ENCODE data around the gene MRPL20.
"Not testable (repeated sequence)": the region's sequence is repeated elsewhere in the genome, so short reads cannot be mapped to it uniquely, and the experiment has no call there.

Gene MRPL20

DNA sequence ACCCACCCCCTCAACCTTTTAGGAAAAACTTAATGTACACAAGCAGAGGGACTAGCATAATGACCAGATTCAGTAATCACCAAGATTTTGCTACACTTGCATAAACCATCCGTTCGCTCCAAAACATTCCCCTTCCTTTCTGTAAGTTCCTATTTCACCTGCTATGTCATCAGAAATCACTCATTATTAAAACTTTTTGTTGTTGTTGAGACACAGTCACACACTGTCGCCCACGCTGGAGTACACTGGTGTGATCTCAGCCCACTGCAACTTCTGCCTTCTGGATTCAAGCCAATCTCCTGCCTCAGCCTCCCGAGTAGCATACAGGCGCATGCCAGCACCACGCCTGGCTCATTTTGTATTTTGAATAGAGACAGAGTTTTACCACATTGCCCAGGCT, 3.4 kb downstream of the MRPL20 start:
- peak; percentile 78 to 80 (median 78) for DNase-seq

DNA sequence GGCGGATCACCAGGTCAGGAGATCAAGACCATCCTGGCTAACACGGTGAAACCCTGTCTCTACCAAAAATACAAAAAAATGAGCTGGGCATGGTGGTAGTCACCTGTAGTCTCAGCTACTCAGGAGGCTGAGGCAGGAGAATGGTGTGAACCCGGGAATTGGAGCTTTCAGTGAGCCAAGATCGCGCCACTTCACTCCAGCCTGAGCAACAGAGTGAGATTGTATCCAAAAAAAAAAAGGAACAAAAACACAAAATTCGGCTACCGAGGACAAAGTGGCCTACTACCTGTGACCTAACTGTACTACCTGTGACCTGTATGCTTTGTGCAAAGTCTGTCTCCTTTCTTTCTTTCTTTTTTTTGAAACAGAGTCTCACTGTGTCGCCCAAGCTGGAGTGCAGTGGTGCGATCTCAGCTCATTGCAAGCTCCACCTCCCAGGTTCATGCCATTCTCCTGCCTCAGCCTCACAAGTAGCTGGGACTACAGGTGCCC, 4.1 kb downstream of the MRPL20 start:
- DNase-seq = not testable (repeated sequence)

DNA sequence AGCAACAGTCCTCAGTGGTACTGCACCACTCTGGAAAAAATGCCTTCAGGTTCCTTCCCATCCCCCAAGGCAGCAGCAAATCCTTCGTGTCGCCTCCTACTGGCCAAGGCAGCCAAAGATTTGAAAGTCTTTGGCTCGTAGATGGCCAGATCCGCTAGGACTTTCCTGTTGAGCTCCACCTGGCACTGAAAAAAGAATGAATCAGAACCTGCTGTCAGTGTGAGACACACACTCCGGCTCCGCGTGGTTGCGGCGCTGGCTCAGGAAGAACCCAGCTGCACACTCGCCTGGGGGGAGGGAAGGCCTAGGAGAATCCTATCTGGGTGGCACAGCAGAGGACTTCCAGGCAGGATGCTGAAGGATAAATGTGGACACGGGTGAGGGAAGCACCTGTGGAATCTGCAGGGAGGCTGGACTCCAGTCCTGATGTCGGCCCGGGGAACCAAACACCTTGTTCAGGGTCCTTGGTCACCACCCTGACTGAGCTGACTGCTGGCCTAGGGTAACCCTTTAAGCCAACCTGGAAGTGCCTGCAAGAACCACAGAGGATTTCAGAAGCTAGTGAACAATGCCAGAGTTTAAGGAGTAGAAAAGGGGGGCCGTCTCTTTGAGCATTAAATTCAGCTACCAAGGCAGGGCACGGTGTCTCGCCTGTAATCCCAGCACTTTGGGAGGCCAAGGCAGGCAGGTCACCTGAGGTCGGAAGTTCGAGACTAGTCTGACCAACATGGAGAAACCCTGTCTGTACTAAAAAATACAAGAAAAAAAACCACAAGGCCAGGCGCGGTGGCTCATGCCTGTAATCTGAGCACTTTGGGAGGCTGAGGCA, 4.8 kb downstream of the MRPL20 start:
- DNase-seq = peak; percentile 46 to 62 (median 53)

DNA sequence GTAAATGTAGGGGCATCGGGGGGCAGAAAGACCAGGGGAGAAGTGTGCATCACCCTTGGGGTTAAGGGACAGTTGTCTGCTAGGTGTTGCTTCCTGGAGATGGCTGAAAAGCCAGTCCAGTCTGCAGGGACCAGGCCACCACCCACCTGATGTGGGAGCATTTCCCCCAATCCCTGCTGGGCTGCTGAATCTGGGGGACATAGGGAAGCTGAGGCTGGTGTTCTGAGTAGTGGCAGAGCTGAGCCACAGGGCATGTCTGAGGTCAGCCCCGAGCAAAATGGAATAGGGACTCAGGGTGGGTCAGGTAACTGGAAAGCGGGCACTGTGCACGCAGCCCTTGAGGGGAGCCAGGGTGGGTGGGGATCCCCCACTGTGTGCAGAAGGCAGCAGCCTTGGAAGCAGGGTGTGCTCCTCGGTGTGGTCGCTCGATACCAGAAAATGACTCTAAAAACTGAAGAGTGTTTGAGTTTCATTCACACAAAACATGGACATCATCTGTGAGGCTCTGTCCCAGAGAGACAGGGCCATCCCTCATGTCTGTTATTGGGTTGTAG, 5.6 kb downstream of the MRPL20 start:
- DNase-seq = no peak

DNA sequence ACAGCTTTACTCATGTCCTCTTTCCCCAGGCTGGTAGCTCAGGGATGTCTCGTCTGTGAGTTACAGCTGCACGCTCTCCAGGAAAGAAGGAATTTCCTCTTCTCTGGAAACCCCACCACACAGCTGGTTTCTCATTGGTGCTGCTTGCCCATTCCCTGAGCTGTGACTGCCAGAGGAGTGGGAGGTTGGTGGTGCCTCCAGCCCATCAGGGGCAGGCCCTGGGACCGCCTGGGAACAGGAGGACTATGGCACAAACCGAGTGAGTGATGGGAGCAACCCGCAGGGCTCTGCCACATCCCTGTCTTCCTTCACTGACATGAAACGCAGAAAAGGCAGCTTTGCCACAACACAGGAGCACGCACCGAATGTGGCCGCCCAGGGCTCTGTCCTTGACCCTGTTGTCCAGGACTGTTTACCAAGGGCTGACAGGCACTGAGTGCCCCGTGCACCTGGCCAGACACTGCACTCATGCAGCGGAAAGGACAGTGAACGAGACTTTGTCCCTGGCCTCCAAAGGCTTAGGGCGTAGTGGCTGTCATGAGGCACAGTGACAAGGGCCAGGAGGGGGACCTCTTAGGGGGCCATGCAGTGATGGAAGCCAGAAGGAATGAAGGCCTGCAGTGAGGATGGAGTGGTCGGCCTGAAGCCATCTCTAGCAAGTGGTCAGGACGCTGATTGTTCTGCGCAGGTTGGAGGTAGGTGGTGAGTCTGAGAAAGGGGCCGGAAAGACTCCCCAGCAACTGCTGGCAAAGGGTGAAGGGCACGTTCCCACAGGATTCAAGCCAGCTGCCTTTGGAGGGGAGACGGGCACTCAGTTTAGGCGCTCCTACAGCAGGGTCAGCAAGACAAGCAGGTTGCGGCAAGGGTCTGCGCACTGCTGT, 6.3 kb downstream of the MRPL20 start:
- DNase-seq = peak; percentile 35 to 45 (median 42)

DNA sequence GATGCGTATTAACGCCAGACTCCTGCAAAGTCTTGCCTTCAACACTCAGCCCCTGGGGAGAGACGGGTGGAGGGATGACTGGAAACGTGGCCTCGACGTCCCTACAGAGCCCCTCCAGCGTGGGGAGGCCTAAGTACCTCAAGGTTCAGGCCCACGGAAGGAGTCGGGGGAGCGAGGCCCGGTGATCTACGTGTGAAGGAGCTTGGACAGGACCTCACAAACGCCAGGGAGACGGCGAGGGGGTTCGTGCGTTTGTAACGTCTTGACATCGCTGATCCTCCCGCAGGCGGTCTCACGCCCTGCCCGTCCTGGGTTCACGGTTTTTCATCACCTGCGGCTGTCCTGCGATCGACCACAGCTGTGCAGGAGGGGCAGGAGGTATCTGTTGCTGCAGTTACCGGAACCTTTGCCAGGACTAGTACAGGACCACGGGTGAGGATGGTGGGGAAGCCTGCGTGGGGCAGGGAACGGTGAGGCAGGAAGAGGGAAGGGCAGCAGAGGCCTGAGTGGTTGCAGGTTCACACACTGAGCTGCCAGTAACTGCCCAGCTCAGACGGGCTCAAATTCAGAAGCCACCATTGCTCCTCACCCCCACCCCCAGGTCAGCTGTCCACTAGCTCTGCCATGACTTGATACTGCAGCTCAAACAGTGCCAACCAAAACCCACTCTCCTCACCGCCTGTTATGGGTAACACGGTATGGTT, 7.1 kb downstream of the MRPL20 start:
- DNase-seq = peak in 1 of 3 donors; percentile 20

DNA sequence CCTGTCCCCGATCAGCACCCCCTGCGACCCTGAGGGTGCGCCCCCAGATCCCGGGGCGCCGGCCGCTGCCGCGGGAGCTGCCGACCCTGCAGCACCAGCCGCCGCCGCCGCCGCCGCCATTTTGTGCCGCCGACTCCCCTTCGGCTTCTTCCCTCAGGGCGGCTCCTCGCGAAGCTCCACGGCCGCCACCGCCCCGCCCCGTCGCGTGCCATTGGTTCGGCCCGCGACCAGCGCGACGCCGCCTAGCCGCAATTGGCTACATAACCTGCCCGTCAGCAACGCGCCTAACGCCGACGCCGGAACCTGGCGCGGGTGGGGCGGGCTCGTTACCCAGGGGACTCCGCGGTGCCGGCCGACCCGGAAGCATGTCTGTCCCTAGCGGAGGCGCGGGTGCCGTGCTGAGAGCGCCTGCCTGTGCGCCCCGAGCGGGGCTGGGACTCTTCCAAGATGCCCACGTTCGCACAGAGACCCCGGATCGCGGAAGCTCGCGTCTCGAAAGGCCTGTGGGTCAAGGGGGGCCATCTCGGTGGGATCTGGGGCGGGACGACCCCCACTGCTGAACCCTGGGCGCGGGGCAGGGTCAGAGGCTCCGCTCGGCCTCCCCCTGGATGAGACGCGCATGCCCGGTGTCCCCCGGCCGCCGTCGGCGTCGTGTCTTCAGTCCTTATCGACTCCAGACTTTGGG, 7.8 kb downstream of the MRPL20 start, which contains the start of gene CCNL2:
TSS of gene CCNL2 (minus strand) at position 149 of the 685 bp plus-strand sequence. CDS start at position 120, 29 bp downstream.
- peak; percentile 100 for DNase-seq

DNA sequence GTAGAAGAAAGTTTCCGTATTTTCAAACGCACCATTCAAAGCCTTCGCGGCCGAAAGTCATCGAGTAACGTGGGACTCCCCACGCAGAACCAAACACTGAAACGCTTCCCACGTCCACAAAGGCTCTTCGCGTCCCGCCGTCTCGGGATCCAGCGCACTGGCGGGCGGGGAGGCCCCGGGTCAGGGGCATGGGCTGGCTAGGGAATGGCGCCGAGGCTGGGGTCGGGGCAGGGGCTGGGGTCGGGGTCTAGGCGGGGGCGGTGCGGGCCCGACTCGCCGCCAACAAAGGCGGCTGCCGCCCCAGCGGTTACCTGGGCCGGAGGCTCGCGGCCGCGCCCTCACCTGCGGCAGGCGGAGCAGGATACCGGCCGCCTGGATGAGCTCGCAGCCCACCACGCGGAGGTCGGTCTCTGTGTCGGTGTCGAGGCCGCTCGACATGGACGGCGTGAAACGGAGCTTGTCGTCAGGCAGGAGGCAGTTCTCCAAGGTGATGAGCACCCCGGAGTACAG, 8.4 kb downstream of the MRPL20 start:
- DNase-seq = peak; percentile 49 to 62 (median 52)

DNA sequence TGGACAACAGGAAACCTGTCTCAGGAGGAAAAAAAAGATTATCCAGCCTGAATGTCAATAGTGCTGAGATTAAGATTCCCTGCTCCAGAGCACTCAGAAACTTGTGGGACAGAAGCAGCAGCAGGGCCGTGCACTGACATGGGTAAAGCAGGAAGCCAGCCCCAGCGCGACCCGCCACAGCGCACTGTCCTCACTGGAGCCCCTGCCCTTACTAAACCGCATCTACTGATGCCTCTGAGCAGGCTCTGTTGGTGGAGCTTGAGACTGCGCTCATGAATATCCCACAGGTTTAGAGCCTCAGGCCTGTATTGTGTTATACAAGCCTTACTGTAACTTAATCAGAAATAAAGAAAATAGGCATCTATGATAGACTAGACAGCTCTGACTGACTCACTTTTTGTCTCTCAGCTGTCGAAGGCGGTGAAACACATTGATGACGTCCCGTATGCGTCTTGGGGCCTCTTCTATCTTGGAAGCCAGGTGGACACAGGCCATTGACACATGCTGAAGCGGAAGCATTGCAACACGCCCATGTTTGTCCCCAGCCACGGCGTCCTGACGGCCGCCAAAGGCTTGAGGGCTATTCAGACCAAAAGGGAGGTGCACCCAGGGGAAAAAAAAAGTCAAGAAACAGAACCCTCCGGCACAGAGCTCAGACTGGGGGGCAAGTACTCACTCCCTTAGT, 9.1 kb downstream of the MRPL20 start:
- peak in 1 of 3 donors; percentile 21 for DNase-seq

DNA sequence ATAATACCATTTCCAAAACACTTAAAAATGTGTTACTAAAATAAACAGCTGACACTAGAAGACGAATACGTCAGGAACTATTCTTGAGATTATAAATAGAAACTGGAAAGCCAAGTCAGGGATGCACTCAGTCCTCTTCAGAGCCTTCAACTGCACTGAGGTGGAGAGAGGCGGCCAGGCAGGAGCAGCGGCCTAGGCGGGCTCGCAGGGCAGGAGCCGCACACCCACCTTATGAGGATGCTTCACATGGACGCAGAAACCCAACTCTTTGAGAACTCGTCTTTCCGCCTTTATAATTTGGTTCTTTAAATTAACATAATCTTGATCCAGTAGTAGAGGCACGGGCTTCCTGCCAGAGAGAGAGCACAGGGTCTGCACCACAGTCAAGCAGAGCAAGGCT, 11.9 kb downstream of the MRPL20 start:
- DNase-seq = no peak

DNA sequence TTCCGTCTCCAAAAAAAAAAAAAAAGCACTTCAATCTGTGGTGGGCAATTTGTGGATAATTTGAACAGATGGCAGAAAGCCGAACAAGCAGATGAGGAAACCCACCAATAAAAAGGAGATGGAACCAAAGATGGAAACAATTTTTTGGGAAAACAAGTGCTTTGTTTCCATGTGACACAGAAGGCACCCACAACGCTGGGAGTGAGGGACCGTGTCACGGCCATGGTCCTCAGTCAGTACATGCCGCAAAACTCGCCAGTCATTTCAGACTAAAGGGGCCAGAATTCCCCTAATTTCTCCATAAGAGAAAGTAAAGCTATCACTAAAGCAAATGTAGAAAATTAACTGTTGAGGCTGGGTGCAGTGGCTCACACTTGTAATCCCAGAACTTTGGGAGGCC, 13.0 kb downstream of the MRPL20 start:
- no peak for DNase-seq

DNA sequence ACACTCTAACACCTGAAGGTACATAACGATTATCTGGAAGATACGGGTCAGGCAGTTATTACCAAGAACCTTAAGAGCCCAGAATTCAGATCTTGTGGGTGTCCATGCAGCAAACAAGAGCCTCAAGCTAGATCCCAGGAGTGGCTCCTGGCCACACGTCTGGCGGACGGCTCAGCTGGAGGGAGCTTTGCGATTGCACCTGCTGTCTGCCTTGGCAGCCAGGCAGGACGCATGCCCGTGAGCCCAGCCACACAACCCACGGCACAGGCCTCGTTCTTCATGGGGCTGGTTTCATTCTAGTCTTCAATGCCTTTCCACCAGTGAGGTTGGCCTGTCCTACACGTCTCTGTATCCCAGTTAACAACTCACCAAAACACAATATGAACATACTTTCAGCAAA, 13.7 kb downstream of the MRPL20 start:
- no peak for DNase-seq

DNA sequence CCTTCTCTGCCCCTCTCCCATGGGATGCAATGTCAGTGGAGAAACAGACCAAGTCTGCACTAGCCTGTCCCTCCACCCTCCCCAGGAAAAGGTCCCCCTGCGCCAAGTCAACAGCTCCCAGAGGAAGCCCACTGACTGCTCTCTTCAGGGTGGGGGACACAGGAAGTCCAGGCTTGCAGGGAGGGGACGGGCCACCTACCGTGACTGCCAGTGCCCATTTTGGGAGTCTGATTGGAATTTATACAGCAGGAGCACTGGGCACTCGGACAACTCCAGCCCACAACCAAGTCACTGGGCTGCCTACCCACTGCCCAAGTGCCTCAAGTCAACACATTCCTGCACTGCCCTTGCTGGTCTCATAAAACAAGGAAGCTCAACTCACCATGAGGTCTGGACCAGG, 14.1 kb downstream of the MRPL20 start:
- no peak for DNase-seq

DNA sequence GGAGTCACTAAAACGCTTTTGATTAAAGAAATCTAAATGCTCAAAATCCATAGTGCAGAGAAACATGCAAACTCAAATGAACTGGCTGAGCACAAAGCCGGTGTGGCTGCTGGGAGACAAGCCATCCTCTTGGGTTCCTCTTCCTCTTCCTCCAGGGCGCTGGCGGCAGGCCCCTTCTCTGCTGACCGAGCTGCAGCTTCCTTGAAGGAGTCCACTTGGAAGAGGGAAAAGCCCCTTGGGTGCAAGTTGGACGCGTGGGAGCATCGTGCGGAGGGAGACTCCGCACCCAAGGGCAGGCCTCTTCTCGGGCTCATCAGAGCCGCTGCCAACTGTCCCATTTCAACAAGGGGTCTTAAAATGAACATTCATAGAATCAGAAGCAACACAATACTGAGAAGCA, 15.9 kb downstream of the MRPL20 start:
- no peak for DNase-seq

DNA sequence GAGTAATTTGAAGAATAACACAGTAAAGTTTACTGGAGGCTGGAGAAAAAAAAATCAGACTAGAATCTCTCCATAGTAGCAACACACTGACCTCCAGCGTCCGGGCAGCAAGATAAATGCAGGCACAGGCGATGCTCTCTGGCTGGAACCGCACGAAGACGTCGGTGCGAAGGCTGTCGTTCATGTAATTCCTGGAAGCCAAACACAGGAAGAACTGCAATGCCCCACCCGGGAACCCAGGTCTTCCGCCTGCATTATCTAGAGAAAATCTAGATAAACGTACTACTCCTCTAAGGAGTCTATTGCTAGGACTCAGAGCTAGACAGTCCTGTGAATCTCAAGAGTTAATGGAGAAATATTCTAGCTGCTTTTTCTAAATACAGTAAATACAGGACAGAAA, 16.4 kb downstream of the MRPL20 start:
- no peak for DNase-seq

DNA sequence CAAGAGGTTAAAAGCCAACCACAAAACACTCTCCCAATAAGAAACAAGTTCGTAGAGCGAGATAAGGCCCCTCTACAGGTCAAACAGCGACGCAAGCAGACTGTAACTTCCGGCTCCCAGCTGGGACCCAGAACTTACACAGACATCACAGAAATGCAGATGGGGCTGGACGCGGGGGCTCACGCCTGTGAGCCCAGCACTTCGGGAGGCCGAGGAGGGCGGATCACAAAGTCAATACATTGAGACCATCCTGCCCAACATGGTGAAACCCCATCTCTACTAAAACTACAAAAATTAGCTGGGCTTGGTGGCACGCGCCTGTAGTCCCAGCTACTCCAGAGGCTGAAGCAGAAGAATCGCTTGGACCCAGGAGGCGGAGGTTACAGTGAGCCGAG, 19.0 kb downstream of the MRPL20 start:
- no peak for DNase-seq

DNA sequence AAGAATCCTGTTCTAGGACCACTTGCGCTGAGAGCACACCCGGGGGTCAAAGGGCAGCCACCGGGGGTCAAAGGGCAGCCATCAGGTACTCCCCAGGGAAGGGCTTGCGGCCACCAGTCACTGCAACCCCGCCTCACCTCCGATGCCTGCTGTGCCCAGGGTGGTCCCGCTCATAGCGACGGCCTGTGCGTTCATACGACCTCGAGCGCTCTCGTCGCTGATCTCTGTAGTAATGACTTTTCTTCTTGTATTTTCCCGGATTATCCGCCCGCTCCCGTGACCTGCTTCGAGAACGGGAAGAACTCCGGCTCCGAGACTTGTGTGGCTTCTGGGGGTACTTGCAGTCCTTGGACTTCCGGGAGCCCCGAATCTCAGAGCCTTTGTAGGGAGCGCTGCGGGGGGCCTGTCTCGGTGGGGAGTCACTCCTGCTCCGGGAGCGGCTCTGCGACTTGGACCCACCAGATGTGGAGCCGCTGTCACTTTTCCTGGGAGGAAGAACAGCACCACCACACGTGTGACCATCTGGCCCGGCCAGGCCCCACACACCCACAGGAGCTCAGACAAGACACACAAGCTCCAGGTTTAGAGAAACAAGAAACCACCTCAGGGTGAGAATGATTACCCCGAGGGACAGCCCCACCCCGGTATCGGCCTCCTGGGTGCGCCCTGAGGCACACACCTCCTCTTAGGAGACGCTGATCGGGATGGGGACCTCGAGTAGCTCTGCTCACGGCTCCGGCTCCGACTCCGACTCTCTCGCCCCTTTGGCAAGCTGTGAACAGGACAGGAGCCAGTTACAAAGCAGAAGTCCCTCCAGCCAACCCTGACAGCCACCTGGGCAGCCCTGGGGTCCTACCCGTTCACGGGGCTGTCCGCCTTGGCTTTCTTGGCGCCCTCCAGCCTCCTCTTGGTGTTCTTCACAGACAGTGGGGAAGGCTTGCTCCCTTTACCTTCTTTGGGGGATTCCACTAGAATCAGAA, 19.7 kb downstream of the MRPL20 start:
- no peak for DNase-seq

DNA sequence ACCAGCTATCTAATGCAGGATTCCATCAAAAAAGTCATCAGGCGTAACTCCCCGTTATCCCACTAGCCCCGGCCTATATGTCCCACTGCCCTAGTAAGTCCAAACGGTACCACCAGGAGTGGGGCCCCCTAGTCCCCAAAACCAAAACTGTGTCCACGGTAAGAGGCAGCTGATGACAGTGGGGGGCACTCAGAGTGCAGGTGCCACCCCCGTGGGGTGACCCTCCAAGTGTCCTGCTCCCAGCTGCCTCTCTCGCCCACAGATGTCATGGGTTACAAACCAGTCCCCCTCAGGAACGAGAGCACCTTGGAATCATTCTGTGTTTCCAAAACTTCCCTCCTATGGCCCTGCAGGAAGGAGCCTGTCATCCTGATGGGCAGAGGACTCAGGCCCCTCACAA, 21.2 kb downstream of the MRPL20 start:
- no peak for DNase-seq

DNA sequence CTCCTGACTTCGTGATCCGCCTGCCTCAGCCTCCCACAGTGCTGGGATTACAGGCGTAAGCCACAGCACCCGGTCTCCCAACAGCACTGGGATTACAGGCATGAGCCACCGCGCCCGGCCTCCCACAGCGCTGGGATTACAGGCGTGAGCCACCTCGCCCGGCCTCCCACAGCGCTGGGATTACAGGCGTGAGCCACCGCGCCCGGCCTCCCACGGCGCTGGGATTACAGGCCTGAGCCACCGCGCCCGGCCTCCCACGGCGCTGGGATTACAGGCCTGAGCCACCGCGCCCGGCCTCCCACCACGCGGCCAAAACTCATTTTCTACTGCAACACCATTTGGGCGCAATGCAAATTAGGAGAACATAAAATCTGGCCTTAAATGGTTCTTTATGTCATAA, 21.8 kb downstream of the MRPL20 start:
- not testable (repeated sequence) for DNase-seq

DNA sequence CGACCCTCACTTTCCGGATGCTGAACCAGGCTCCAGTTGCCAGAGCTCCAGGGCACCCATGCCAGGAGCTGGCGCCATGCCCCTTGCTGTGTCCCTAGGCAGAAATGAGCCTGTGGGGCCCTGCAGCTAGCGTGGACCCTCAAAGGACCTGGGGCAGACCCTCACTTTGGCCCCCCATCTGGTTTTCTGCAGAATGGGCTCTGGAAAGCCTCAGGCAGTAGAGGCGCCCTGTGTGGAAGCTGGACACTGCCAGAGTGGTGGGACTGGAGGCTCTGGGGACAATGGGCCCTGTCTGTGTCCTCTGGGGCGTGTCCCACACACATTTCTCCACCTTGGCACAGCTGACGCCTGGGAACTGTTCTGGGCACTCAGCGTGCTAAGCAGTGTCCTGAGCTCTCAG, 25.8 kb downstream of the MRPL20 start:
- no peak for DNase-seq

All from suppressor macrophage treated with lipopolysaccharide for 1 hour (primary cell).